Tibial nerve (tissue), 3 donors: ENCODE measurements around the gene PRKG1.

Source experiments
- POLR2A ChIP-seq, 2 donors: fragments of 450-650 bp; IDR thresholded peaks; one replicate each; pipeline ENCODE4 v1.6.1; 2017; ENCODE audit warnings: antibody characterized with exemption in 2 of 2, mild to moderate bottlenecking in 2 of 2, moderate library complexity in 2 of 2
- TF ChIP-seq, protein P1 (sequence below), 5 experiments: fragments of 200-600 bp in 3 of 5; fragments of 450-650 bp in 2 of 5; sonication (generic) in 3 of 5; IDR thresholded peaks; one replicate each; pipeline ENCODE4 v1.5.1; 2016 to 2019; ENCODE audit warnings: antibody characterized with exemption in 5 of 5, mild to moderate bottlenecking in 3 of 5, moderate library complexity in 2 of 5

DNA sequence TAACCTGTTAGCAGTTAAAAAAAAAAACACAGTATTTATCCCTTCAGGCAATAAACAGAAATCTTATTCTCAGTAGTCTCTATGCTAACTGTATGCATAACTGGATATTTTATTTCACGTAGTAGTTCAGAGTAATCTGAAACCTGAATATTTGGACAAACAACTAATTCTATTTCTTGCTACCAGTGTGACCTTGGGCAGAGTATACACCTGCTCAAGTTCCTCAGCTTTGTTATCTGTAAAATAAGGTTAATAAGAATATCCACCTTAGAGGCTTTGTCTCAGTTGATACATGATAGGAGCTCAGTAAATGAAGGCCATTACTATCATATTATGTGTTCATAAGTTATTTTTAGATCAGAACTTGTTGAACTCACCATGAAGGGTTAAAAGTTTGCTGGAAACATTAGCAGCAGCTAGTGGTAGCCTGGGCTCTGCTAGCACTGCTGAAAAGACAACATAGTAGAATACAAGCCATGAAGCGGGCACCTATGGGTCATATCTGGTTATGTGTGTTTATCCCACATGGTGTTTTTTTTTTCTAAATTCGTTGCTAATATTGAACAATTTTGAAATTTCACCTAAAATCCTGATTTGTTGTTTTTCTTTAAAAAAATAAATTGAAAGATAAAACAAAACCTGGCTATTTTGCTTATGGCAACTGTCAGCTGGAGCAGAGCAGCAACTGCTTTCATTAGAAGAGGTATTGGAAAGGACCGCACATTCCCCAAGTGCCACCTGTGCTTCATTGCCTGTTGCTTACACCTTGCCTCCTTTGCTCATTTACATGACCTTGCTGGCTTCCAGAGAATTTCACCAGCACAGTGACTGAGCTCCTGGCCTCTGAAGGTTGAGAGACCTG, 303.0 kb downstream of the PRKG1 start:
- TF ChIP-seq, protein P1, sequence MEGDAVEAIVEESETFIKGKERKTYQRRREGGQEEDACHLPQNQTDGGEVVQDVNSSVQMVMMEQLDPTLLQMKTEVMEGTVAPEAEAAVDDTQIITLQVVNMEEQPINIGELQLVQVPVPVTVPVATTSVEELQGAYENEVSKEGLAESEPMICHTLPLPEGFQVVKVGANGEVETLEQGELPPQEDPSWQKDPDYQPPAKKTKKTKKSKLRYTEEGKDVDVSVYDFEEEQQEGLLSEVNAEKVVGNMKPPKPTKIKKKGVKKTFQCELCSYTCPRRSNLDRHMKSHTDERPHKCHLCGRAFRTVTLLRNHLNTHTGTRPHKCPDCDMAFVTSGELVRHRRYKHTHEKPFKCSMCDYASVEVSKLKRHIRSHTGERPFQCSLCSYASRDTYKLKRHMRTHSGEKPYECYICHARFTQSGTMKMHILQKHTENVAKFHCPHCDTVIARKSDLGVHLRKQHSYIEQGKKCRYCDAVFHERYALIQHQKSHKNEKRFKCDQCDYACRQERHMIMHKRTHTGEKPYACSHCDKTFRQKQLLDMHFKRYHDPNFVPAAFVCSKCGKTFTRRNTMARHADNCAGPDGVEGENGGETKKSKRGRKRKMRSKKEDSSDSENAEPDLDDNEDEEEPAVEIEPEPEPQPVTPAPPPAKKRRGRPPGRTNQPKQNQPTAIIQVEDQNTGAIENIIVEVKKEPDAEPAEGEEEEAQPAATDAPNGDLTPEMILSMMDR (IDR thresholded peaks at IDR 0.05), result no peak
- TF ChIP-seq POLR2A (IDR thresholded peaks at IDR 0.05), result no peak
